GM12865 (cell line): Measurements from ENCODE around the gene RET.

ENCODE experiments used
- DNase-seq: peaks from one replicate; pipeline ENCODE4 v3.0.0; 2010; ENCODE audit warnings: low read depth
- H3K4me3 ChIP-seq: 2 replicates; pipeline ENCODE4 v1.5.1; 2011; ENCODE audit warnings: mild to moderate bottlenecking, low read depth, low read length, control low read depth
- CTCF ChIP-seq: IDR thresholded peaks from 2 replicates; pipeline ENCODE4 v1.5.1; 2011; ENCODE audit warnings: low read length, control low read depth, low read depth, inconsistent platforms; ENCODE audit not compliant: insufficient read depth; ENCODE audit errors: missing control alignments

RET gene

GRCh38 chr10:43176271-43176670 lies 99.4 kb downstream of the RET start:
- TF ChIP-seq CTCF, result no peak
- no peak overlapping the region for H3K4me3 ChIP-seq
- no peak for DNase-seq

DNA sequence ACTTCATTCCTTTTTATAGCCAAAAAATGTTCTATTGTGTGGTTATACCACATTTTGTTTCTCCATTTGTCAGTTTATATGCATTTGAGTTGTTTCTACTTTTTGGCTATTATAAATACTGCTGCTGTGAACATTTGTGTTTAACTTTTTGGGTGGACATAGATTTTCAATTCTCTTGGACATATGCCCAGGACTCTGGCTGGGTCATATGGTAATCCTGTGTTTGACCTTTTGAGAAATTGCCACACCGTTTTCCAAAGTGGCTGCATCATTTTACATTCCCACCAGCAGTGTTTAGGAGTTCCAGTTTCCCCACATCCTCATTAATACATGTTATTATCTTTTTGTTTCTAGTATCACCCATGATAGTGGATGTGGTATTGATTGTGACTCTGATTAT lies 100.7 kb downstream of the RET start:
- TF ChIP-seq CTCF, result no peak
- DNase-seq, result no peak
- no peak overlapping the region for H3K4me3 ChIP-seq
